ENCODE measurements around the gene PSMD3.

GRCh38 chr17:39988206-39988810 is 7.7 kb downstream of the PSMD3 start:
- TF ChIP-seq, protein P1, sequence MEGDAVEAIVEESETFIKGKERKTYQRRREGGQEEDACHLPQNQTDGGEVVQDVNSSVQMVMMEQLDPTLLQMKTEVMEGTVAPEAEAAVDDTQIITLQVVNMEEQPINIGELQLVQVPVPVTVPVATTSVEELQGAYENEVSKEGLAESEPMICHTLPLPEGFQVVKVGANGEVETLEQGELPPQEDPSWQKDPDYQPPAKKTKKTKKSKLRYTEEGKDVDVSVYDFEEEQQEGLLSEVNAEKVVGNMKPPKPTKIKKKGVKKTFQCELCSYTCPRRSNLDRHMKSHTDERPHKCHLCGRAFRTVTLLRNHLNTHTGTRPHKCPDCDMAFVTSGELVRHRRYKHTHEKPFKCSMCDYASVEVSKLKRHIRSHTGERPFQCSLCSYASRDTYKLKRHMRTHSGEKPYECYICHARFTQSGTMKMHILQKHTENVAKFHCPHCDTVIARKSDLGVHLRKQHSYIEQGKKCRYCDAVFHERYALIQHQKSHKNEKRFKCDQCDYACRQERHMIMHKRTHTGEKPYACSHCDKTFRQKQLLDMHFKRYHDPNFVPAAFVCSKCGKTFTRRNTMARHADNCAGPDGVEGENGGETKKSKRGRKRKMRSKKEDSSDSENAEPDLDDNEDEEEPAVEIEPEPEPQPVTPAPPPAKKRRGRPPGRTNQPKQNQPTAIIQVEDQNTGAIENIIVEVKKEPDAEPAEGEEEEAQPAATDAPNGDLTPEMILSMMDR (IDR thresholded peaks at IDR 0.05): no peak
- TF ChIP-seq ZFX (IDR thresholded peaks at IDR 0.05; ENCODE audit: borderline replicate concordance): no peak
